DOHH2 (cell line): ENCODE data around the gene RAB15.

Source experiments
- EZH2phosphoT487 ChIP-seq: fragments of 200-600 bp; sonication (generic); IDR thresholded peaks from 2 replicates; pipeline ENCODE4 v1.6.1; 2017; ENCODE audit warnings: borderline replicate concordance, mild to moderate bottlenecking, antibody characterized with exemption, low read length, moderate library complexity, mixed read lengths
- TF ChIP-seq, protein P1 (sequence below): fragments of 200-600 bp; sonication (generic); IDR thresholded peaks from one replicate; pipeline ENCODE4 v1.5.1; 2014; ENCODE audit warnings: antibody characterized with exemption, mild to moderate bottlenecking, low read depth, low read length; ENCODE audit not compliant: poor library complexity, severe bottlenecking

- TF ChIP-seq, protein P1, sequence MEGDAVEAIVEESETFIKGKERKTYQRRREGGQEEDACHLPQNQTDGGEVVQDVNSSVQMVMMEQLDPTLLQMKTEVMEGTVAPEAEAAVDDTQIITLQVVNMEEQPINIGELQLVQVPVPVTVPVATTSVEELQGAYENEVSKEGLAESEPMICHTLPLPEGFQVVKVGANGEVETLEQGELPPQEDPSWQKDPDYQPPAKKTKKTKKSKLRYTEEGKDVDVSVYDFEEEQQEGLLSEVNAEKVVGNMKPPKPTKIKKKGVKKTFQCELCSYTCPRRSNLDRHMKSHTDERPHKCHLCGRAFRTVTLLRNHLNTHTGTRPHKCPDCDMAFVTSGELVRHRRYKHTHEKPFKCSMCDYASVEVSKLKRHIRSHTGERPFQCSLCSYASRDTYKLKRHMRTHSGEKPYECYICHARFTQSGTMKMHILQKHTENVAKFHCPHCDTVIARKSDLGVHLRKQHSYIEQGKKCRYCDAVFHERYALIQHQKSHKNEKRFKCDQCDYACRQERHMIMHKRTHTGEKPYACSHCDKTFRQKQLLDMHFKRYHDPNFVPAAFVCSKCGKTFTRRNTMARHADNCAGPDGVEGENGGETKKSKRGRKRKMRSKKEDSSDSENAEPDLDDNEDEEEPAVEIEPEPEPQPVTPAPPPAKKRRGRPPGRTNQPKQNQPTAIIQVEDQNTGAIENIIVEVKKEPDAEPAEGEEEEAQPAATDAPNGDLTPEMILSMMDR: no peak
- no peak for TF ChIP-seq EZH2phosphoT487
These were observed 28.1 kb downstream of the RAB15 start for GRCh38 chr14:64944041-64944440.
